GM12875 (cell line): ENCODE measurements around the gene WDR89.

Experiments used
- H3K4me3 ChIP-seq: one replicate; pipeline ENCODE4 v1.5.1; 2011; ENCODE audit warnings: low read depth, low read length, control low read depth
- CTCF ChIP-seq: IDR thresholded peaks from 2 replicates; pipeline ENCODE4 v1.5.1; 2011; ENCODE audit warnings: low read depth, mild to moderate bottlenecking, control low read depth, inconsistent platforms, low read length, moderate library complexity, borderline replicate concordance; ENCODE audit not compliant: insufficient read depth

The WDR89 gene

GRCh38 chr14:63616015-63616414, 25.7 kb downstream of the WDR89 start:
- no peak for TF ChIP-seq CTCF
- H3K4me3 ChIP-seq = no peak overlapping the region

- H3K4me3 ChIP-seq = no peak overlapping the region
- no peak for TF ChIP-seq CTCF
These were observed 26.9 kb downstream of the WDR89 start for GRCh38 chr14:63614679-63615363.

GRCh38 chr14:63611078-63611477, 30.6 kb downstream of the WDR89 start:
- H3K4me3 ChIP-seq = no peak overlapping the region
- no peak for TF ChIP-seq CTCF

- no peak overlapping the region for H3K4me3 ChIP-seq
- no peak for TF ChIP-seq CTCF
These were observed 36.6 kb downstream of the WDR89 start for GRCh38 chr14:63605041-63605532.

GRCh38 chr14:63604626-63605025, 37.0 kb downstream of the WDR89 start:
- H3K4me3 ChIP-seq = no peak overlapping the region
- TF ChIP-seq CTCF = no peak

- no peak for TF ChIP-seq CTCF
- no peak overlapping the region for H3K4me3 ChIP-seq
These were observed 37.9 kb downstream of the WDR89 start for GRCh38 chr14:63603749-63604277.

GRCh38 chr14:63598807-63599206, 42.9 kb downstream of the WDR89 start:
- H3K4me3 ChIP-seq = no peak overlapping the region
- no peak for TF ChIP-seq CTCF
